Measurements from ENCODE around the gene CRYL1.

GRCh38 chr13:20446900-20447299 lies 78.8 kb downstream of the CRYL1 start:
- TF ChIP-seq POLR2A (IDR thresholded peaks at IDR 0.05) (no peak), CTCF (IDR thresholded peaks at IDR 0.05) (no peak)

Data from adrenal gland (tissue), 5 donors.